CD4-positive, alpha-beta T cell (primary cell): ENCODE measurements around the gene MET. TPM values are rescaled to one million over a fixed set of nuclear protein-coding genes. Genes with fewer than 3 reads are reported as not detected.
"Not testable (repeated sequence)": the region's sequence is repeated elsewhere in the genome, so short reads cannot be mapped to it uniquely, and the experiment has no call there.

ENCODE experiments used
- ATAC-seq: fragments of 200-7000 bp; cut with Tn5 transposase; one replicate; pipeline ENCODE4 v1.10.0; 2022; ENCODE audit warnings: mild to moderate bottlenecking; ENCODE audit not compliant: poor library complexity
- CTCF ChIA-PET: fragments of 350-600 bp; sonication (Branson Sonifier 250); formaldehyde crosslinking; loops from one replicate; lab custom pipeline; 2021; ENCODE audit warnings: antibody characterized with exemption, inconsistent platforms; lab: Charles Lee
- POLR2A ChIA-PET: fragments of 350-600 bp; sonication (Branson Sonifier 250); formaldehyde crosslinking; loops from one replicate; lab custom pipeline; 2021; ENCODE audit warnings: antibody characterized with exemption, inconsistent platforms; lab: Charles Lee
- DNase-seq, 14 experiments: peaks; one replicate each; pipeline ENCODE4 v3.0.0-alpha.2; 2013 to 2020; ENCODE audit warnings: mixed read lengths in 2 of 14
- H3K27ac ChIP-seq, 2 donors: one replicate each; pipeline versions ENCODE4 v1.5.1 to v1.7.0; 2013; ENCODE audit warnings: low read length in 2 of 2, low read depth in 1 of 2, mild to moderate bottlenecking in 1 of 2
- H3K27me3 ChIP-seq, 2 experiments: 1 replicate in 1 of 2; 2 replicates in 1 of 2; pipeline versions ENCODE4 v1.6.1 to v1.7.0; 2013; ENCODE audit warnings: low read length in 2 of 2, control low read depth in 1 of 2, mild to moderate bottlenecking in 1 of 2, moderate library complexity in 1 of 2; ENCODE audit not compliant: insufficient read depth in 2 of 2, control insufficient read depth in 1 of 2
- H3K36me3 ChIP-seq: one replicate; pipeline ENCODE4 v1.6.1; 2013; ENCODE audit warnings: low read length, control low read depth; ENCODE audit not compliant: insufficient read depth
- H3K4me1 ChIP-seq: one replicate; pipeline ENCODE4 v1.6.1; 2013; ENCODE audit warnings: low read length, control low read depth; ENCODE audit not compliant: insufficient read depth
- H3K4me3 ChIP-seq: one replicate; pipeline ENCODE4 v1.5.1; 2013; ENCODE audit warnings: mild to moderate bottlenecking, low read length, moderate library complexity
- H3K9me3 ChIP-seq, 2 experiments: 1 replicate in 1 of 2; 2 replicates in 1 of 2; pipeline versions ENCODE4 v1.6.1 to v1.7.0; 2013; ENCODE audit warnings: low read length in 2 of 2, mild to moderate bottlenecking in 2 of 2, control low read depth in 1 of 2, moderate library complexity in 1 of 2; ENCODE audit not compliant: control insufficient read depth in 1 of 2, insufficient read depth in 1 of 2
- H3K27ac Mint-ChIP-seq: one replicate; pipeline ENCODE4 v1.8.0; 2020; ENCODE audit warnings: mixed read lengths
- H3K27me3 Mint-ChIP-seq: one replicate; pipeline ENCODE4 v1.8.0; 2021; ENCODE audit warnings: mixed read lengths
- H3K36me3 Mint-ChIP-seq: one replicate; pipeline ENCODE4 v1.8.0; 2021; ENCODE audit warnings: low read depth, mixed read lengths
- H3K4me1 Mint-ChIP-seq: one replicate; pipeline ENCODE4 v1.8.0; 2021; ENCODE audit warnings: low read depth, mixed read lengths
- H3K4me3 Mint-ChIP-seq: one replicate; pipeline ENCODE4 v1.8.0; 2020; ENCODE audit warnings: mild to moderate bottlenecking, mixed read lengths
- H3K9me3 Mint-ChIP-seq: one replicate; pipeline ENCODE4 v1.8.0; 2020; ENCODE audit warnings: mixed read lengths
- intact Hi-C, 2 experiments: fragments of 100-400 bp; cut with DNase I in 1 of 2; cut with micrococcal nuclease in 1 of 2; formaldehyde crosslinking; loops; one replicate each; pipeline versions ENCODE4 v1.15.1 to v1.9.0; 2023 to 2025; cut with DNase I, micrococcal nuclease
- total RNA-seq, 174 experiments: library from RNA in 2 of 174; stranded (reverse) in 2 of 174; gene quantifications; one replicate each; pipeline ENCODE4 v1.2.3 and lab custom pipeline; 2021 to 2026
- TF ChIP-seq, protein P1 (sequence below): fragments of 200-600 bp; IDR thresholded peaks from one replicate; pipeline ENCODE4 v1.8.0; 2022; ENCODE audit warnings: antibody characterized with exemption, mild to moderate bottlenecking

MET gene
- total RNA-seq, 2 experiments from 2014 or later, result 0.14 TPM; not detected in 1

GRCh38 chr7:116740755-116741462, 68.9 kb downstream of the MET start:
- no peaks in the 10 kb centered on the region for H3K36me3 ChIP-seq
- Mint-ChIP-seq H3K4me1 (no peaks in the 10 kb centered on the region), H3K4me3 (no peak overlapping the region), H3K9me3 (no peaks in the 10 kb centered on the region), H3K27me3 (peaks cover 39% of the 10 kb centered on the region), H3K27ac (no peak overlapping the region), H3K36me3 (no peaks in the 10 kb centered on the region)
- intact Hi-C loops, result no loop called here
- TF ChIP-seq, protein P1, sequence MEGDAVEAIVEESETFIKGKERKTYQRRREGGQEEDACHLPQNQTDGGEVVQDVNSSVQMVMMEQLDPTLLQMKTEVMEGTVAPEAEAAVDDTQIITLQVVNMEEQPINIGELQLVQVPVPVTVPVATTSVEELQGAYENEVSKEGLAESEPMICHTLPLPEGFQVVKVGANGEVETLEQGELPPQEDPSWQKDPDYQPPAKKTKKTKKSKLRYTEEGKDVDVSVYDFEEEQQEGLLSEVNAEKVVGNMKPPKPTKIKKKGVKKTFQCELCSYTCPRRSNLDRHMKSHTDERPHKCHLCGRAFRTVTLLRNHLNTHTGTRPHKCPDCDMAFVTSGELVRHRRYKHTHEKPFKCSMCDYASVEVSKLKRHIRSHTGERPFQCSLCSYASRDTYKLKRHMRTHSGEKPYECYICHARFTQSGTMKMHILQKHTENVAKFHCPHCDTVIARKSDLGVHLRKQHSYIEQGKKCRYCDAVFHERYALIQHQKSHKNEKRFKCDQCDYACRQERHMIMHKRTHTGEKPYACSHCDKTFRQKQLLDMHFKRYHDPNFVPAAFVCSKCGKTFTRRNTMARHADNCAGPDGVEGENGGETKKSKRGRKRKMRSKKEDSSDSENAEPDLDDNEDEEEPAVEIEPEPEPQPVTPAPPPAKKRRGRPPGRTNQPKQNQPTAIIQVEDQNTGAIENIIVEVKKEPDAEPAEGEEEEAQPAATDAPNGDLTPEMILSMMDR, result no peak
- H3K27ac ChIP-seq, result no peak overlapping the region
- ATAC-seq (no peak), DNase-seq (no peak)
- ChIA-PET POLR2A (no interaction called here), CTCF (no interaction called here)
- H3K9me3 ChIP-seq, result no peaks in the 10 kb centered on the region
- peaks cover 0 to 7% of the 10 kb centered on the region in 2 experiments for H3K27me3 ChIP-seq
- no peaks in the 10 kb centered on the region for H3K4me1 ChIP-seq
- no peak overlapping the region for H3K4me3 ChIP-seq

- CTCF ChIA-PET, result no interaction called here
Observed at GRCh38 chr7:116741625-116742316, 69.8 kb downstream of the MET start.

DNA sequence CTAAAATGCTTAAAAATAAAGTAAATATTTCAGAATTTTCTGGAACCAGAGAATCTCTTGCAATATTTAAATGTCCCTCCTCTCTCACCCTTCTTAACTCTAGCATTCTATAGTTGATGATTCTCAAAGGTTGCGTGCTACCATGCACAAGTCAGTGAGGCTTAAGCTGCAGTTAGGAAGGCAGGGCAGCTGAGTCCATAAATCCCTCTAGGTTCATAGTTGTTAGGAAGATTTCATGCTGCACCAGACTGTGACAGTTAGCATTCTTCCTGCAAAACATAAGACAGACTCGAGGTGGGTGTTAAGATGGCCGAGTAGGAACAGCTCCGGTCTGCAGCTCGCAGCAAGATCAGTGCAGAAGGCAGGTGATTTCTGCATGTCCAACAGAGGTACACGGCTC, 70.6 kb downstream of the MET start:
- H3K27ac Mint-ChIP-seq, result no peak overlapping the region
- Histone ChIP-seq H3K4me1 (no peaks in the 10 kb centered on the region), H3K27ac (no peak overlapping the region), H3K9me3 (no peaks in the 10 kb centered on the region), H3K4me3 (no peak overlapping the region), H3K36me3 (no peaks in the 10 kb centered on the region), H3K27me3 (peaks cover 0 to 7% of the 10 kb centered on the region in 2 experiments)
- TF ChIP-seq, protein P1, result no peak
- H3K36me3 Mint-ChIP-seq, result no peaks in the 10 kb centered on the region
- no peak for DNase-seq
- H3K9me3 Mint-ChIP-seq, result peaks cover 3% of the 10 kb centered on the region
- H3K4me3 Mint-ChIP-seq, result no peak overlapping the region
- CTCF ChIA-PET, result interaction anchor here (0.7 kb wide), 1 partner anchor 8 kb away, joined by 3 read pairs; no protein-coding TSS in a partner anchor
- H3K27me3 Mint-ChIP-seq, result peaks cover 31% of the 10 kb centered on the region
- intact Hi-C loops, result no loop called here
- no peak for ATAC-seq
- no peaks in the 10 kb centered on the region for H3K4me1 Mint-ChIP-seq
- POLR2A ChIA-PET, result interaction anchor here (0.6 kb wide), 1 partner anchor 155 kb away, joined by 3 read pairs; no protein-coding TSS in a partner anchor

More at GRCh38 chr7:116741625-116742316, 69.8 kb downstream of the MET start:
- Histone ChIP-seq H3K27ac (no peak overlapping the region), H3K36me3 (no peaks in the 10 kb centered on the region), H3K4me1 (no peaks in the 10 kb centered on the region), H3K9me3 (no peaks in the 10 kb centered on the region), H3K4me3 (no peak overlapping the region), H3K27me3 (peaks cover 0 to 7% of the 10 kb centered on the region in 2 experiments)
- intact Hi-C loops, result no loop called here
- DNase-seq (no peak), ATAC-seq (no peak)
- H3K36me3 Mint-ChIP-seq, result no peaks in the 10 kb centered on the region
- no peak overlapping the region for H3K4me3 Mint-ChIP-seq
- H3K27ac Mint-ChIP-seq, result no peak overlapping the region
- TF ChIP-seq, protein P1, result no peak
- POLR2A ChIA-PET, result no interaction called here
- H3K27me3 Mint-ChIP-seq, result peaks cover 37% of the 10 kb centered on the region
- H3K9me3 Mint-ChIP-seq, result no peaks in the 10 kb centered on the region
- no peaks in the 10 kb centered on the region for H3K4me1 Mint-ChIP-seq

DNA sequence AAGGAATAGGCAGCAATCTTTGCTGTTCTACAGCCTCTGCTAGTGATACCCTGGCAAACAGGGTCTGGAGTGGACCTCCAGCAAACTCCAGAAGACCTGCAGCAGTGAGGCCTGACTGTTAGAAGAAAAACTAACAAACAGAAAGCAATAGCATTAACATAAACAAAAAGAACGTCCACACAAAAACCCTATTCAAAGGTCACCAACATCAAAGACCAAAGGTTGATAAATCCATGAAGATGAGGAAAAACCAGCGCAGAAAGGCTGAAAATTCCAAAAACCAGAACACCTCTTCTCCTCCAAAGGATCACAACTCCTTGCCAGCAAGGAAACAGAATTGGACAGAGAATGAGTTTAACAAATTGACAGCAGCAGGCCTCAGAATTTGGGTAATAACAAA, 71.8 kb downstream of the MET start:
- POLR2A ChIA-PET, H3K4me3 Mint-ChIP-seq, H3K27ac Mint-ChIP-seq, H3K9me3 Mint-ChIP-seq, DNase-seq, H3K9me3 ChIP-seq, H3K4me1 ChIP-seq, ATAC-seq, CTCF ChIA-PET, H3K36me3 Mint-ChIP-seq, H3K36me3 ChIP-seq, intact Hi-C loops, H3K27ac ChIP-seq, H3K4me1 Mint-ChIP-seq, H3K4me3 ChIP-seq, H3K27me3 ChIP-seq: not testable (repeated sequence)
- peaks cover 26% of the 10 kb centered on the region for H3K27me3 Mint-ChIP-seq

DNA sequence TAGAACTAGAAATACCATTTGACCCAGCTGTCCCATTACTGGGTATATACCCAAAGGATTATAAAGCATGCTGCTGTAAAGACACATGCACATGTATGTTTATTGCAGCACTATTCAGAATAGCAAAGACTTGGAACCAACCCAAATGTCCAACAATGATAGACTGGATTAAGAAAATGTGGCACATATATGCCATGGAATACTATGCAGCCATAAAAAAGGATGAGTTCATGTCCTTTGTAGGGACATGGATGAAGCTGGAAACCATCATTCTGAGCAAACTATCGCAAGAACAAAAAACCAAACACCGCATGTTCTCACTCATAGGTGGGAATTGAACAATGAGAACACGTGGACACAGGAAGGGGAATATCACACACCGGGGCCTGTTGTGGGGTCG, 74.4 kb downstream of the MET start:
- H3K27ac Mint-ChIP-seq, H3K36me3 ChIP-seq, H3K9me3 Mint-ChIP-seq, H3K9me3 ChIP-seq, H3K4me3 Mint-ChIP-seq, intact Hi-C loops, POLR2A ChIA-PET, H3K4me3 ChIP-seq, H3K27ac ChIP-seq, ATAC-seq, H3K36me3 Mint-ChIP-seq, H3K4me1 ChIP-seq, DNase-seq, H3K27me3 ChIP-seq, H3K4me1 Mint-ChIP-seq: not testable (repeated sequence)
- peaks cover 13% of the 10 kb centered on the region for H3K27me3 Mint-ChIP-seq
- CTCF ChIA-PET, result interaction anchor here (1.6 kb wide), 1 partner anchor 9 kb away, joined by 3 read pairs; no protein-coding TSS in a partner anchor
